Measurements from ENCODE around the gene KIAA0586.

The KIAA0586 gene

GRCh38 chr14:58540749-58541632, 113.5 kb downstream of the KIAA0586 start:
- DNase-seq (ENCODE audit: low read depth), result no peak
- H3K4me3 ChIP-seq (ENCODE audit: low read depth, low read length), result no peak overlapping the region
- in situ Hi-C loops (cut with HindIII; ENCODE audit: low sequenced_read_pairs), result no loop called here
- TF ChIP-seq, protein P1, sequence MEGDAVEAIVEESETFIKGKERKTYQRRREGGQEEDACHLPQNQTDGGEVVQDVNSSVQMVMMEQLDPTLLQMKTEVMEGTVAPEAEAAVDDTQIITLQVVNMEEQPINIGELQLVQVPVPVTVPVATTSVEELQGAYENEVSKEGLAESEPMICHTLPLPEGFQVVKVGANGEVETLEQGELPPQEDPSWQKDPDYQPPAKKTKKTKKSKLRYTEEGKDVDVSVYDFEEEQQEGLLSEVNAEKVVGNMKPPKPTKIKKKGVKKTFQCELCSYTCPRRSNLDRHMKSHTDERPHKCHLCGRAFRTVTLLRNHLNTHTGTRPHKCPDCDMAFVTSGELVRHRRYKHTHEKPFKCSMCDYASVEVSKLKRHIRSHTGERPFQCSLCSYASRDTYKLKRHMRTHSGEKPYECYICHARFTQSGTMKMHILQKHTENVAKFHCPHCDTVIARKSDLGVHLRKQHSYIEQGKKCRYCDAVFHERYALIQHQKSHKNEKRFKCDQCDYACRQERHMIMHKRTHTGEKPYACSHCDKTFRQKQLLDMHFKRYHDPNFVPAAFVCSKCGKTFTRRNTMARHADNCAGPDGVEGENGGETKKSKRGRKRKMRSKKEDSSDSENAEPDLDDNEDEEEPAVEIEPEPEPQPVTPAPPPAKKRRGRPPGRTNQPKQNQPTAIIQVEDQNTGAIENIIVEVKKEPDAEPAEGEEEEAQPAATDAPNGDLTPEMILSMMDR (IDR thresholded peaks at IDR 0.05; ENCODE audit: low read depth, low read length, missing control alignments), result no peak

GRCh38 chr14:58541633-58542022, 114.1 kb downstream of the KIAA0586 start:
- no peak overlapping the region for H3K4me3 ChIP-seq (ENCODE audit: low read depth, low read length)
- in situ Hi-C loops (cut with HindIII; ENCODE audit: low sequenced_read_pairs), result no loop called here
- no peak for DNase-seq (ENCODE audit: low read depth)
- TF ChIP-seq, protein P1 (IDR thresholded peaks at IDR 0.05; ENCODE audit: low read depth, low read length, missing control alignments), result no peak

DNA sequence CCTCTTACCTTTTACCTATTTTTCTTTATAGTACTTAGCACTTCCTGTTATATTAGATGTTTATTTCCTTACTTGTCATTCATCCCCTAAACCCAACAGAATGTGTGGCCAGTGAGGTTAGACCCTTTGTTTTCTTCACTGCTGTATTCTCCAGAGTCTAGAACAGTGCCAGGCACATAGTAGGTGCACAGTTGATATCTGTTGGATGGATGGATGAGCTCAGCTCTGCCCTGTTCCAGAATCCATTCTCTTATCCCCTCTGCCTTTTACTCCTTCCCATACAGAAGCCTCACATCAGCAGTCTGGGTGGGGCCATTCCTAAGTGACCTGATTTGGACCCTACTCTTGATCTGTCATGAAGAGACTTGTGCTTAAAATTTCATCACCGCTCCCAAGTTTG, 115.7 kb downstream of the KIAA0586 start:
- no peak overlapping the region for H3K4me3 ChIP-seq (ENCODE audit: low read depth, low read length)
- in situ Hi-C loops (cut with HindIII; ENCODE audit: low sequenced_read_pairs), result no loop called here
- TF ChIP-seq, protein P1 (IDR thresholded peaks at IDR 0.05; ENCODE audit: low read depth, low read length, missing control alignments), result no peak
- no peak for DNase-seq (ENCODE audit: low read depth)

DNA sequence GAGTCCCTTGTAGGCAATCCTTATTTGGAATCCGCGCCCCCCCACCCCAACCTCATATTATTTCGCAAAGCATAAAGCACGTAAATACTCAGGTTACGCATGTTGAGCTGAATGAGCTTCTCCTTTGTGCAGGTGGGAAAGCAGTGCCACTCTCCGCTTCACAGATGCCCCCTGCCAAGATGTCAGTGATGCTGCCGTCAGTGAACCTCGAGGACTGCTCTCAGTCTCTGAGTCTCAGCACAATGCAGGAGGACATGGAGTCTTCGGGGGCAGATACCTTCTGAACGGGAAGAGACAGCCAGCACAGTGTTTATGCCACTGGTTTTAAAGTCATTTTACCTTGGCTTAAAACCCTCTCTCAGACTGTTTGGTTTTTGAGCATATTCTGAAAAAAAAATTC, 120.1 kb downstream of the KIAA0586 start:
- DNase-seq (ENCODE audit: low read depth), result no peak
- TF ChIP-seq, protein P1 (IDR thresholded peaks at IDR 0.05; ENCODE audit: low read depth, low read length, missing control alignments), result no peak
- no peak overlapping the region for H3K4me3 ChIP-seq (ENCODE audit: low read depth, low read length)
- in situ Hi-C loops (cut with HindIII; ENCODE audit: low sequenced_read_pairs), result no loop called here

DNA sequence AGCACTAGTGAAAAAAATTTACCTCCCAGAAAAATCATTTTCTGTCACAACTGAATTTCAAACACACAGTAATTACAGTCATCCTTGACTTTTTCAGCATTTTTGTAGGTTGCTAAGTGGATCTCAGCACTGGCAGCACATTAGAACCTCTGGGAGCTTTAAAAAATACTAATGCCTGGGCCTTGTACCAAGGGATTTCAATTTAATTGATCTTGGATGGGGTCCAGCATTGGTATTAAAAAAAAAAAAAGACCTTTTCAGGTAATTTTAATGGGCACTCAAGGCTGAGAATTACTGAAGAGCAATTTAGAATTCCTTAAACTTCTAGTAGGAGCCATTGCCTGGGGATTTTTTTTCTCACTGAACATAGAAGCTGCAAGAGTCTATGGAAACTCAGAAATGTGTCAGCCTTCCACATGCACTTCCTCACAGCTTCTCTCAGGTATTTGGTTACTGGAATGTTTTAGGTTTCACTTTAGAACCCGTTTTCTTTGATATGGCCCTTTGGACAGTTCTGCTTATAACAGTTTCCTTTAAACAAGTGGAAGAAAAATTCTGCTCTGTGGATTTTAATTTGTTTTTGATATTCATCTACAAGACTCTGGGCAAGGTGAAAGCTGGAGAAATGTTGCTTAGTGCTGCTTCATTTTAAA, 121.7 kb downstream of the KIAA0586 start:
- no peak for DNase-seq (ENCODE audit: low read depth)
- TF ChIP-seq, protein P1 (IDR thresholded peaks at IDR 0.05; ENCODE audit: low read depth, low read length, missing control alignments), result no peak
- in situ Hi-C loops (cut with HindIII; ENCODE audit: low sequenced_read_pairs), result no loop called here
- no peak overlapping the region for H3K4me3 ChIP-seq (ENCODE audit: low read depth, low read length)

DNA sequence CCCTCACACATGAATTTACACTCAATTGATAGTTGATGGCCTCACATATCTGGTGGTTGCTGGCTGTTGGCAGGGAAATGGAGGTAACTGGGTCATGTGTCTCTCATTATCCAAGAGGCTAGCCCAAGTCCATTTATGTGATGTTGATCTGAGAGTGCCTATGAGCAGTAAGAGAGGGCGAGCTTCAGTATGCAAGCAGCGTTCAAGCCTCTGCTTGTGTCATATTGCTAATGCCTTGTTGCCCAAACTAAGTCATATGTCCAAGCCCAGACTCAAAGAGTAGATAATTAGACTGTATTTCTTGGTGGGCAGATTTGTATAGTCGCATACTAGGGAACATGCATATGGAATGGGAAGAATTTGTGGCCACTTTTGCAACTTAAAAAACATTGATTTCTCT, 126.4 kb downstream of the KIAA0586 start:
- TF ChIP-seq, protein P1 (IDR thresholded peaks at IDR 0.05; ENCODE audit: low read depth, low read length, missing control alignments), result no peak
- DNase-seq (ENCODE audit: low read depth), result no peak
- H3K4me3 ChIP-seq (ENCODE audit: low read depth, low read length), result no peak overlapping the region
- in situ Hi-C loops (cut with HindIII; ENCODE audit: low sequenced_read_pairs), result no loop called here
